IPS DF 6.9 (cell line): ENCODE measurements around the gene CTTNBP2.
"Not testable (repeated sequence)": the region's sequence is repeated elsewhere in the genome, so short reads cannot be mapped to it uniquely, and the experiment has no call there.

Source experiments
- DNase-seq: peaks from one replicate; pipeline ENCODE4 v3.0.0-alpha.2; 2013; ENCODE audit warnings: low read depth, low spot score
- H3K27ac ChIP-seq: one replicate; pipeline ENCODE4 v1.5.1; 2013; ENCODE audit warnings: low read length, control low read depth
- H3K27me3 ChIP-seq: 2 replicates; pipeline ENCODE4 v1.6.1; 2013; ENCODE audit warnings: mild to moderate bottlenecking, low read length; ENCODE audit not compliant: control insufficient read depth, insufficient read depth
- H3K36me3 ChIP-seq: 2 replicates; pipeline ENCODE4 v1.6.1; 2013; ENCODE audit warnings: low read length; ENCODE audit not compliant: control insufficient read depth, insufficient read depth
- H3K4me1 ChIP-seq: 2 replicates; pipeline ENCODE4 v1.6.1; 2013; ENCODE audit warnings: low read length; ENCODE audit not compliant: control insufficient read depth, insufficient read depth
- H3K4me3 ChIP-seq: 2 replicates; pipeline ENCODE4 v1.5.1; 2013; ENCODE audit warnings: mild to moderate bottlenecking, low read length
- H3K9me3 ChIP-seq: 2 replicates; pipeline ENCODE4 v1.6.1; 2013; ENCODE audit warnings: low read length, inconsistent platforms; ENCODE audit not compliant: control insufficient read depth, insufficient read depth
- WGBS: extraction: QIAGEN DNeasy Blood & Tissue Kit; methylation state at CpG from one replicate; pipeline ENCODE4 v1.1.7; 2013; ENCODE audit warnings: mixed read lengths, missing lambda C conversion rate; ENCODE audit not compliant: insufficient read length, insufficient coverage; 5-methylcytosine and 5-hydroxymethylcytosine counted together

The CTTNBP2 gene

DNA sequence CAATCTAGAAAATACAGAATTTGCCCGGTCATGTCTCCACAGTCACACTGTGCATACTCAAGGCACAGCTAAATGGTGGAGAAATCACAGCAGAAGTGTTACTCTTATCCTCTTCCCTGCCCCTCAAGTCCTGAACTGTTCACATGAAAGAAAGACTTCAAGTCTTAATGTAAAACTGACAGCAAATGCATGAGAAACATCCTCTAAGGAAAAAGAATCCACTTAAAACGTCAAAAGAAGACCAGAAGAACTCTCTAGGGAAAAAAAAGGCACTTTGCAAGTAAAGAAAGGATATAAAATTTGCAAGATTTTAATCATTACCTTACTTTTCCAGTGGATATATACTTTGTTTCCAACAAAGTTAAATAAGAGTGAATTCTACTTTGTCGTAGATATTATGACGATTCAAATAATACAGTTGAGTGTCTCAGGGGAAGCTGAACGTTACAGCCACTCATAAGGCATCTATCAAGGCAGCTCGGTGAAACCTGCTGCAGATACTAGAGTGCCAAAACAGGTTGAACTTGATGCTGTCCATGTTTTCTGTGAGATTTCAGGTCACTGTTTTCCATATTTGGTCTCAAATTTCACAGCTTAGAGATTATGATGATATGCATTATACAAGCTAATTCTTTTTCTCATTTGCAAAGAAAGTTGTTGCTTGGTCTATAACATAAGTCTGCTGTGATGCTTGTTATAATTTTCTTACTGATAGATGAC is 155.0 kb downstream of the CTTNBP2 start:
- H3K36me3 ChIP-seq = peaks cover 5% of the 10 kb centered on the region; the same call in 1 of the 2 replicates
- no peak for DNase-seq
- no peaks in the 10 kb centered on the region for H3K4me1 ChIP-seq
- H3K4me3 ChIP-seq = no peak overlapping the region
- no CpG with 5 or more reads among the region's 6 CpGs for WGBS
- no peaks in the 10 kb centered on the region for H3K27me3 ChIP-seq
- H3K27ac ChIP-seq = no peak overlapping the region
- no peaks in the 10 kb centered on the region for H3K9me3 ChIP-seq

DNA sequence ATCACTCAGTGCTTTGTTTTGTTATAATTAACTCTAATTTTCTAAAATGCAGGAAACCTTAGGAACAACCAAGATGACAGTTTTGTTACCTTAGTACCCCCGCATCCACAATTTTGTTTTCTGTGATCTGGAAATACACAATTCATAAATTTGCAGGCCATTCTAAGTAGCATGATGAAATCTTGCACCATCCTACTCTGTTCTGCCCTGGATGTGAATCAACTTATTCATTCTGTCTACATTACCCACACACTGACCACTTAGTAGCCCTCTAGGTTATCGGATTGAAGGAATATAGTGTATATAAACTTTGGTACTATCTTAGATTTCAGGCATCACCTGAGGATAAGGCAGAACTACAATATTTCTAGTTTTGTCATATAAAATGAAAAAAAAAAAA is 155.9 kb downstream of the CTTNBP2 start:
- H3K9me3 ChIP-seq = no peaks in the 10 kb centered on the region
- WGBS = no CpG with 5 or more reads among the region's 2 CpGs
- no peaks in the 10 kb centered on the region for H3K4me1 ChIP-seq

GRCh38 chr7:117716707-117717299 is 156.4 kb downstream of the CTTNBP2 start:
- DNase-seq = no peak
- no peaks in the 10 kb centered on the region for H3K4me1 ChIP-seq
- H3K9me3 ChIP-seq = no peaks in the 10 kb centered on the region
- H3K27me3 ChIP-seq = no peaks in the 10 kb centered on the region
- H3K27ac ChIP-seq = no peak overlapping the region
- WGBS = no CpG with 5 or more reads among the region's 5 CpGs
- peaks cover 3% of the 10 kb centered on the region; the same call in 1 of the 2 replicates for H3K36me3 ChIP-seq
- H3K4me3 ChIP-seq = no peak overlapping the region

More for the DNA sequence above, 155.9 kb downstream of the CTTNBP2 start:
- Histone ChIP-seq H3K27me3 (no peaks in the 10 kb centered on the region), H3K27ac (no peak overlapping the region), H3K36me3 (peaks cover 3% of the 10 kb centered on the region; the same call in 1 of the 2 replicates), H3K4me3 (no peak overlapping the region)
- DNase-seq = no peak

- no peaks in the 10 kb centered on the region for H3K27me3 ChIP-seq
- H3K4me3 ChIP-seq = no peak overlapping the region
- WGBS = no CpG with 5 or more reads among the region's 3 CpGs
- peak; percentile 25 for DNase-seq
- no peaks in the 10 kb centered on the region for H3K9me3 ChIP-seq
- no peaks in the 10 kb centered on the region for H3K4me1 ChIP-seq
- H3K27ac ChIP-seq = no peak overlapping the region
- peaks cover 3% of the 10 kb centered on the region; the same call in 1 of the 2 replicates for H3K36me3 ChIP-seq
Observed at GRCh38 chr7:117715784-117716445, 157.3 kb downstream of the CTTNBP2 start.

GRCh38 chr7:117711556-117711955 is 161.7 kb downstream of the CTTNBP2 start:
- H3K9me3 ChIP-seq = no peaks in the 10 kb centered on the region
- no peak for DNase-seq
- whole genome bisulfite sequencing = no CpG with 5 or more reads among the region's 1 CpG
- H3K4me1 ChIP-seq = no peaks in the 10 kb centered on the region
- H3K4me3 ChIP-seq = no peak overlapping the region
- H3K27me3 ChIP-seq = no peaks in the 10 kb centered on the region
- H3K36me3 ChIP-seq = no peaks in the 10 kb centered on the region
- no peak overlapping the region for H3K27ac ChIP-seq

GRCh38 chr7:117708173-117708572 is 165.1 kb downstream of the CTTNBP2 start:
- H3K27me3 ChIP-seq, H3K27ac ChIP-seq, DNase-seq, H3K4me3 ChIP-seq, H3K9me3 ChIP-seq, H3K36me3 ChIP-seq, H3K4me1 ChIP-seq: not testable (repeated sequence)
- WGBS = no CpG with 5 or more reads among the region's 4 CpGs

- no peaks in the 10 kb centered on the region for H3K9me3 ChIP-seq
- DNase-seq = no peak
- no peak overlapping the region for H3K27ac ChIP-seq
- no peaks in the 10 kb centered on the region for H3K36me3 ChIP-seq
- H3K27me3 ChIP-seq = no peaks in the 10 kb centered on the region
- no peaks in the 10 kb centered on the region for H3K4me1 ChIP-seq
- no peak overlapping the region for H3K4me3 ChIP-seq
Observed at GRCh38 chr7:117707080-117707479, 166.2 kb downstream of the CTTNBP2 start.

GRCh38 chr7:117706210-117706609 is 167.0 kb downstream of the CTTNBP2 start:
- Histone ChIP-seq H3K36me3 (no peaks in the 10 kb centered on the region), H3K4me1 (no peaks in the 10 kb centered on the region), H3K27me3 (no peaks in the 10 kb centered on the region), H3K27ac (no peak overlapping the region), H3K9me3 (no peaks in the 10 kb centered on the region), H3K4me3 (no peak overlapping the region)
- no peak for DNase-seq
- WGBS = no CpG with 5 or more reads among the region's 2 CpGs

DNA sequence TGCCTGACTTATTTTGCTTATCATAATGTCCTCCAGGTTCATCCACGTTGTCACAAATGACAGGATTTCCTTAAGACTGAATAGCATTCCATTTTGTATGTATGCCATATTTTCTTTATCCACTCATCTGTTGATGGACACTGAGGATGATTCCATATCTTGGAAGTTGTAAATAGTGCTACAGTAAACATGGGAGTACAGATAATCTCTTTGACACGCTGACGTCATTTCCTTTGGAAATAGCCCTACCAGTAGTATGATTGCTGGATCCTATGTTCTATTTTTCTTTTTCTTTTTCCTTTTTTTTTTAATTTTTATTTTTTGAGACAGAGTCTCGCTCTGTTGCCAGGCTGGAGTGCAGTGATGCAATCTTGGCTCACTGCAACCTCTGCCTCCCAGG is 167.6 kb downstream of the CTTNBP2 start:
- Histone ChIP-seq H3K9me3 (no peaks in the 10 kb centered on the region), H3K4me3 (no peak overlapping the region), H3K27ac (no peak overlapping the region), H3K36me3 (no peaks in the 10 kb centered on the region), H3K27me3 (no peaks in the 10 kb centered on the region), H3K4me1 (no peaks in the 10 kb centered on the region)
- no peak for DNase-seq
- WGBS = no CpG with 5 or more reads among the region's 4 CpGs

DNA sequence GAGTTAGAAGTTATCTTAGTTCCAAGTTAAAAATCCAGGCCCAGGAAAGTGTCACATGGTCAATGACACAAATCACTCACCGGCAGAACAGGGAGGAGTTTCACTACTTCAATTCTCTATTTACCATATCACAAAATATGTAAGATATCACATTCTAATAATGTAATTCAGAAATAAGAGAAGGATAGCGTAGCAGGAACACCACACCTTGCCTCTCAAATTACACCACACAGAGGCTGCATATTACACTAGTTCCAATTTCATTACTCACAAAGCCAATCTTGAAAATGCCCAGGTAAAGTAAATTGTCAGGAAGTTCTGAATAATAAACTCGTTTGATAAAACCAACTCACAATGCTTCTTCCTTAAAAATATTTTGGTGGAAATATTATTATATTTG is 169.2 kb downstream of the CTTNBP2 start:
- WGBS = no CpG with 5 or more reads among the region's 3 CpGs
- H3K4me1 ChIP-seq = no peaks in the 10 kb centered on the region
- DNase-seq = no peak
- H3K9me3 ChIP-seq = no peaks in the 10 kb centered on the region
- H3K27me3 ChIP-seq = no peaks in the 10 kb centered on the region
- no peak overlapping the region for H3K27ac ChIP-seq
- no peak overlapping the region for H3K4me3 ChIP-seq
- no peaks in the 10 kb centered on the region for H3K36me3 ChIP-seq
